ENCODE data around the gene PPIL4. TPM values are rescaled to one million over a fixed set of nuclear protein-coding genes. Genes with fewer than 3 reads are reported as not detected.

Gene PPIL4
- total RNA-seq, 4 donors from 2014 or later = 21.3 to 38.3 (median 31.4) TPM

DNA sequence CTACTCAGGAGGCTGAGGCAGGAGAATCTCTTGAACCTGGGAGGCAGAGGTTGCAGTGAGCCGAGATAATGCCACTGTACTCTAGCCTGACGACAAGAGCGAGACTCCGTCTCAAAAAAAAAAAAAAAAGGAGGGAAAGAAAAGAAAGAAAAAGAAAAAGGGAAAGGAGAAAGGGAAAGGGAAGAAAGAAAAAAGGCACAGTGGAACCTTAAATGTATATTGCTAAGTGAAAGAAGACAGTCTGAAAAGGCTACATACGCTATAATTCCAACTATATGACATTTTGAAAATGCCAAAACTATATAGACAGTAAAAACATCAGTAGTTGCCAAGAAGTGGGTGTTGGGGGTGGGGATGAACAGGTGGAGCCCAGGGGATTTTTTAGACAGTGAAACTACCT lies 16.2 kb downstream of the PPIL4 start:
- TF ChIP-seq, protein P1, sequence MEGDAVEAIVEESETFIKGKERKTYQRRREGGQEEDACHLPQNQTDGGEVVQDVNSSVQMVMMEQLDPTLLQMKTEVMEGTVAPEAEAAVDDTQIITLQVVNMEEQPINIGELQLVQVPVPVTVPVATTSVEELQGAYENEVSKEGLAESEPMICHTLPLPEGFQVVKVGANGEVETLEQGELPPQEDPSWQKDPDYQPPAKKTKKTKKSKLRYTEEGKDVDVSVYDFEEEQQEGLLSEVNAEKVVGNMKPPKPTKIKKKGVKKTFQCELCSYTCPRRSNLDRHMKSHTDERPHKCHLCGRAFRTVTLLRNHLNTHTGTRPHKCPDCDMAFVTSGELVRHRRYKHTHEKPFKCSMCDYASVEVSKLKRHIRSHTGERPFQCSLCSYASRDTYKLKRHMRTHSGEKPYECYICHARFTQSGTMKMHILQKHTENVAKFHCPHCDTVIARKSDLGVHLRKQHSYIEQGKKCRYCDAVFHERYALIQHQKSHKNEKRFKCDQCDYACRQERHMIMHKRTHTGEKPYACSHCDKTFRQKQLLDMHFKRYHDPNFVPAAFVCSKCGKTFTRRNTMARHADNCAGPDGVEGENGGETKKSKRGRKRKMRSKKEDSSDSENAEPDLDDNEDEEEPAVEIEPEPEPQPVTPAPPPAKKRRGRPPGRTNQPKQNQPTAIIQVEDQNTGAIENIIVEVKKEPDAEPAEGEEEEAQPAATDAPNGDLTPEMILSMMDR (IDR thresholded peaks at IDR 0.05; ENCODE audit: low read depth) = no peak

GRCh38 chr6:149515494-149515893 lies 30.3 kb downstream of the PPIL4 start:
- TF ChIP-seq, protein P1 (IDR thresholded peaks at IDR 0.05; ENCODE audit: low read depth) = no peak

GRCh38 chr6:149513915-149514314 lies 31.9 kb downstream of the PPIL4 start:
- TF ChIP-seq, protein P1 (IDR thresholded peaks at IDR 0.05; ENCODE audit: low read depth) = no peak

DNA sequence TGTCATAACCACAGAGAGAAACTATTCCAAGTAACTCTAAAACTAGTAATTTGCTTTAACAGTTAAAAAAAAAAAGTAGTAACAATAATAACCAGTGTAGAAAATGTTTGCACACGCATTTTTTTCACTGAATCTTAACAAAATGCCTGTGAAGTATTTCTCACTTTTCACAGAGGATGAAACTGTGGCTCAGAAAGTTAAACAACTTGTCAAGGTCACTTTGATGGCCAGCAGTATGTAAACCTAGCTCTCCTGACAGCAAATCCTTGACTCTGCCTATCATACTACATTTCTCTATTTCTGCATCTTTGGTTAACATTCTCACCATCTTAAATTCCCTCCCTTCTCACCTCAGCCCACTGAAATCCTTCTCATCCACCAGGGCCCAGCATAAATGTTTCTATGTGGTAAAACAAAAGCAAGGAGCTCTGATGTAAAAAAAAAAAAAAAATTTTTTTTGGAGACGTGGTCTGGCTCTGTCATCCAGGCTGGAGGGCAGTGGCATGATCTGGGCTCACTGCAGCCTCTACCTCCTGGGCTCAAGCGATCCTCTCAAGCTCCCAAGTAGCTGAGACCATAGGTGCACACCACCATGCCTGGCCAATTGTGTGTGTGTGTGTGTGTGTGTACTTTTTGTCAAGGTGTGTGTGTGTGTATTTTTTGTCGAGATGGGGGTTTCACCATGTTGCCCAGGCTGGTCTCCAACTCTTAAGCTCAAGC lies 34.9 kb downstream of the PPIL4 start:
- TF ChIP-seq, protein P1 (IDR thresholded peaks at IDR 0.05; ENCODE audit: low read depth) = no peak

GRCh38 chr6:149508485-149508884 lies 37.4 kb downstream of the PPIL4 start:
- TF ChIP-seq, protein P1 (IDR thresholded peaks at IDR 0.05; ENCODE audit: low read depth) = no peak

DNA sequence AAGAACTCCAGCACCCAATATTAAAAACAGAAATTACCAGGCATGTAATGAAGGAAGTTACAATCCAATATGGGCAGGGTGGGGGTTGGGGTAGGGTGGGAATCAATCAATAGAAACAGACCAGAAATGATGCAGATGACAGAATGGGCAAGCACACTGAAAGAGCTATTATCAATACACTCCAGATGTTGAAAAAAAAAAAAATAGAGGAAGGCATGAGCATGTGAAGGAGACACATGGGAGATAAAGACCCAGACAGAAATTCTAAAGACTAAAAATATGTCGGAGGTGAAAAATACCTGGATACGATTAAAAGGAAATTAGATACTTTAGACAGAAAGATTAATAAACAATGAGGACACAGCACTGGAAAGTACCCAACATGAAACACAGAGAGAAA lies 42.0 kb downstream of the PPIL4 start:
- TF ChIP-seq, protein P1 (IDR thresholded peaks at IDR 0.05; ENCODE audit: low read depth) = no peak

- TF ChIP-seq, protein P1 (IDR thresholded peaks at IDR 0.05; ENCODE audit: low read depth) = no peak
Measured at GRCh38 chr6:149503276-149503675, 42.6 kb downstream of the PPIL4 start.
